CD4-positive, alpha-beta memory T cell (primary cell): Measurements from ENCODE around the gene PMPCA. TPM values are rescaled to one million over a fixed set of nuclear protein-coding genes. Genes with fewer than 3 reads are reported as not detected.

Source experiments
- CTCF ChIA-PET: fragments of 350-600 bp; sonication (Branson Sonifier 250); formaldehyde crosslinking; loops from one replicate; lab custom pipeline; 2021; ENCODE audit warnings: inconsistent platforms; ENCODE audit not compliant: partially characterized antibody; lab: Charles Lee
- POLR2A ChIA-PET: fragments of 350-600 bp; sonication (Branson Sonifier 250); formaldehyde crosslinking; loops from one replicate; lab custom pipeline; 2021; ENCODE audit not compliant: partially characterized antibody; lab: Charles Lee
- DNase-seq, 5 donors: peaks; one replicate each; pipeline versions ENCODE4 v3.0.0 to v3.0.0-alpha.2; 2020 to 2022; ENCODE audit warnings: mixed read lengths in 1 of 5
- H3K27ac ChIP-seq: one replicate; pipeline ENCODE4 v1.7.0; 2013; ENCODE audit warnings: low read depth, low read length
- H3K27me3 ChIP-seq: 2 replicates; pipeline ENCODE4 v1.7.0; 2013; ENCODE audit warnings: mild to moderate bottlenecking, low read length, moderate library complexity; ENCODE audit not compliant: insufficient read depth
- H3K36me3 ChIP-seq: 2 replicates; pipeline ENCODE4 v1.7.0; 2013; ENCODE audit warnings: mild to moderate bottlenecking, low read length, moderate library complexity; ENCODE audit not compliant: insufficient read depth
- H3K4me1 ChIP-seq: 2 replicates; pipeline ENCODE4 v1.7.0; 2013; ENCODE audit warnings: mild to moderate bottlenecking, low read length, moderate library complexity; ENCODE audit not compliant: insufficient read depth
- H3K4me3 ChIP-seq, 2 donors: one replicate each; pipeline ENCODE4 v1.7.0; 2013; ENCODE audit warnings: low read length in 2 of 2, mild to moderate bottlenecking in 1 of 2
- H3K9me3 ChIP-seq, 2 donors: one replicate each; pipeline ENCODE4 v1.7.0; 2013; ENCODE audit warnings: low read length in 2 of 2, control low read depth in 1 of 2; ENCODE audit not compliant: control insufficient read depth in 1 of 2
- H3K27ac Mint-ChIP-seq, 7 donors: one replicate each; pipeline ENCODE4 v1.8.0; 2020 to 2021; ENCODE audit warnings: mixed read lengths in 7 of 7, mild to moderate bottlenecking in 6 of 7, inconsistent platforms in 3 of 7, moderate library complexity in 3 of 7
- H3K27me3 Mint-ChIP-seq, 2 donors: one replicate each; pipeline ENCODE4 v1.8.0; 2020 to 2021; ENCODE audit warnings: mixed read lengths in 2 of 2
- H3K36me3 Mint-ChIP-seq, 2 donors: one replicate each; pipeline ENCODE4 v1.8.0; 2020 to 2021; ENCODE audit warnings: mixed read lengths in 2 of 2, inconsistent platforms in 1 of 2, mild to moderate bottlenecking in 1 of 2
- H3K4me1 Mint-ChIP-seq, 4 donors: one replicate each; pipeline ENCODE4 v1.8.0; 2020 to 2021; ENCODE audit warnings: mixed read lengths in 4 of 4, mild to moderate bottlenecking in 1 of 4
- H3K4me3 Mint-ChIP-seq, 8 donors: one replicate each; pipeline ENCODE4 v1.8.0; 2020 to 2021; ENCODE audit warnings: mixed read lengths in 8 of 8, mild to moderate bottlenecking in 7 of 8, moderate library complexity in 6 of 8, inconsistent platforms in 3 of 8
- H3K9me3 Mint-ChIP-seq, 8 donors: one replicate each; pipeline ENCODE4 v1.8.0; 2020 to 2021; ENCODE audit warnings: mixed read lengths in 8 of 8, mild to moderate bottlenecking in 5 of 8, inconsistent platforms in 3 of 8, moderate library complexity in 1 of 8
- intact Hi-C: fragments of 100-400 bp; cut with micrococcal nuclease; formaldehyde crosslinking; loops from one replicate; pipeline ENCODE4 v1.15.1; 2023
- polyA plus RNA-seq, 2 donors: library from polyadenylated mRNA; unstranded; fragments of 300-500 nt; fragmentation: Illumina TruSeq; gene quantifications; one replicate each; pipeline ENCODE4 v1.2.3, GENCODE V29; 2021
- total RNA-seq, 2 experiments: library from RNA; stranded (reverse); gene quantifications; one replicate each; pipeline ENCODE4 v1.2.3, GENCODE V29; 2021

PMPCA gene
- total and polyA plus RNA-seq, 4 experiments from 2014 or later = 44.2 to 73.3 (median 58.5) TPM

DNA sequence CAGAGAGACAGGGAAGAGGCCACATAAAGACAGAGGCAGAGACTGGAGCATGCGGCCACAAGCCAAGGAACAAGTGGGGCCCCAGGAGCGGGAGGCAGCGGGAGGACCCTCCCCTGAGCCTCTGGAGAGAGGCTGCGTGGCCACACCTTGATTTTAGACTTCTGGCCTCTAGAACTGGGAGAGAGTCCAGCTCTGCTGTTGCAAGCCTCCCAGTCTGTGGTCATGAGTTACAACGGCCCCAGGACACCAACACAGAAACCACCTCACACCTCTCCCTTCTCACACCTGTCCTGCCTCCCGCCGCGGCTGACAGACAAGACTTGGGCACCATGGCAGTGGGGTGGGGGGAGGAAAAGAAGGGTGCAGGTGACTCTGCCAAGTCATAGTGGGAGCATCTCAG lies 27.0 kb downstream of the PMPCA start:
- Histone ChIP-seq H3K9me3 (no peaks in the 10 kb centered on the region), H3K36me3 (peaks cover 12% of the 10 kb centered on the region), H3K27me3 (no peaks in the 10 kb centered on the region), H3K4me1 (peaks cover 29% of the 10 kb centered on the region), H3K4me3 (no peak overlapping the region), H3K27ac (peak overlapping the region; percentile 74)
- Mint-ChIP-seq H3K4me3 (peak overlapping the region; percentile 86 to 91 (median 88)), H3K4me1 (peaks cover 16 to 36% (median 23%) of the 10 kb centered on the region in 4 donors), H3K27ac (peak overlapping the region; percentile 72 to 95 (median 93)), H3K9me3 (no peaks in the 10 kb centered on the region), H3K36me3 (peaks cover 0 to 20% of the 10 kb centered on the region in 2 donors), H3K27me3 (no peaks in the 10 kb centered on the region)
- ChIA-PET POLR2A (interaction anchor here (2.4 kb wide), 1 partner anchor 28 kb away, joined by 16 read pairs; no protein-coding TSS in a partner anchor), CTCF (no interaction called here)
- intact Hi-C loops = no loop called here
- no peak for DNase-seq

DNA sequence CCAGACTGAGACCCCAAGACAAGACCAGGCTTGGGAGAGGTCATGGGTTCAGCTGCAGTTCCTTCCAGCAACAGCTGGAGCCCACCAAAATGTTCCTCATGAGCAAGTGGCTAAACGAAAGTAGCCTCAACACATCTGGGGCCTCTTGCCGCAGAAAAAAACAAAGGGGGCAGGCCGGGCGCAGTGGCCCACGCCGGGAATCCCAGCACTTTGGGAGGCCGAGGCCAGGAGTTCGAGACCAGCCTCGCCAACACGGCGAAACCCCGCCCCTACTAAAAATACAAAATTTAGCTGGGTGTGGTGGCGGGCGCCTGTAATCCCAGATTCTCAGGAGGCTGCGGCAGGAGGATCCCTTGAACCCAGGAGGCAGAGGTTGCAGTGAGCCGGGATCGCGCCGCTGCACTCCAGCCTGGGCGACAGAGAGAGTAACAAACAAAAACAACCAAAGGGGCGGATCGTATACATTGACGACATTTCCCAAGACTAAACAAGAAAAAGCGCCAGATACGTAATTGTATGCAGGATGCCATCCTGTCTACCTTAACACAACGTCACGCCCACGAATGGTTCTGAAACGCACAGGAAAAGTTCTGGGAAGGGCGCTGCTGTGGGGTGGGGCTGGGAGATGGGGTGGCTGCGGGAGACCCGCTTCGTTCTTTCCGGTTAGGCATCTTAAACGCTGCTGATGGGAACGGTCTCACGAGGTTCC lies 27.5 kb downstream of the PMPCA start:
- peak overlapping the region; percentile 87 to 95 (median 93) for H3K27ac Mint-ChIP-seq
- peak overlapping the region in 1 of 2 donors; percentile 66 for H3K4me3 ChIP-seq

DNA sequence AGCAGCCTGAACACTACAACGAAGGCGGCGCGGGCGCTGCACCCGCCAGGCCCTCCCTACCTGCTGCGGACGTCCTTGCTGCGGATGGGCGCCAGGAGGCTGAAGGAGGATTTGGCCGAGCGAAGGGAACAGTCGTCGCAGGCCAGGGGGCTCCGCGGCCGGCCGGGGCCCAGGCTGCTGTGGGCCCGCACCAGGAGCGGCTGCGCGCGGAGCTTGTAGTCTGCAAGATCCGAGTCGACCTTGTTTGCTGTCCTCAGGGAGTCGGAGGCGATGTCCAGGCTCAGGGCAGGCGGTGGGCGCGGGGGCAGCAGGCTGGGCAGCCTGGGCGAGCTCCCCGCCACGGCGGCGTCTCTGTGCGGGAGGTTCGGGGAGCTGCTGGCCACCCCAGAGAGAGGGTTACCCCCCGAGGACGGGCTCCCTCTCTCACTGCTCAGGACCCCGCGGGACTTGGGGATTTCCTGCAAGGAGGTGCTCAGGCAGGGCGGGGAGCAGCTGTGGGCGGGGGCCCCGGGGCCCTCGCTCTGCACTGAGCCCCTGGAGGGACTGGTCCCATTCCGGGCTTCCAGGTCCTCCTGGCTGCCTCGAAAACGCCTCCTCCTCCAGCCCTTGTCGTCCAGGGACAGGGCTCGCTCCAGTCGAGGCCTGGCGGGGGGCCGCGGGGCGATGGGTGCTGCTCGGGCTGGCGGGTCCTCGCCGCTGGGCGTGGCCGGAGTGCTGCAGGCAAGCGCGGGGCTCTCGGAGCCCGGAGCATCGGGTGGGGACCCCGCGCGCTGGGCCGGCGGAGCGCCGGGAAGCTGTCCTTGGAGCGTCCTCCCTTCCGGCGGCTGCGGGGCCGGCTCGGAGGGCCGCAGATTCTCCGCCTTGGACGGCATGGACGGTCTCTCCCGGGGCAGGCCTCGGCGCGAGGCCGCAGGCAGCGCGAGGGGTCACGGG lies 28.4 kb downstream of the PMPCA start:
- DNase-seq = peak; percentile 49 to 80 (median 58)
- H3K27me3 Mint-ChIP-seq = no peaks in the 10 kb centered on the region
- POLR2A ChIA-PET = interaction anchor here (0.8 to 2.4 kb wide), 4 partner anchors 30 to 76 kb away, joined by 4 to 16 read pairs (median 4); partner anchors contain the start of gene DNLZ
- intact Hi-C loops = loop anchor here (1.0 kb wide), 2 partner anchors 39 to 44 kb away; partner anchors contain the start of genes SEC16A and SNAPC4
- peaks cover 16 to 36% (median 23%) of the 10 kb centered on the region in 4 donors for H3K4me1 Mint-ChIP-seq
- CTCF ChIA-PET = interaction anchor here (1.0 to 1.1 kb wide), 3 partner anchors 20 to 36 kb away, joined by 3 to 5 read pairs (median 3); no protein-coding TSS in a partner anchor
- peaks cover 29% of the 10 kb centered on the region for H3K4me1 ChIP-seq
- H3K27ac ChIP-seq = peak overlapping the region; percentile 74
- peaks cover 0 to 1% (median 0%) of the 10 kb centered on the region in 8 donors for H3K9me3 Mint-ChIP-seq
- H3K36me3 ChIP-seq = peaks cover 15% of the 10 kb centered on the region
- peak overlapping the region in 1 of 2 donors; percentile 66 for H3K4me3 ChIP-seq
- H3K4me3 Mint-ChIP-seq = peak overlapping the region; percentile 86 to 91 (median 88)
- H3K27me3 ChIP-seq = no peaks in the 10 kb centered on the region
- no peaks in the 10 kb centered on the region for H3K9me3 ChIP-seq
- H3K27ac Mint-ChIP-seq = peak overlapping the region; percentile 87 to 95 (median 93)
- H3K36me3 Mint-ChIP-seq = peaks cover 0 to 29% of the 10 kb centered on the region in 2 donors

More for the DNA sequence above, 27.5 kb downstream of the PMPCA start:
- POLR2A ChIA-PET = interaction anchor here (0.8 to 2.4 kb wide), 4 partner anchors 29 to 75 kb away, joined by 4 to 16 read pairs (median 4); partner anchors contain the start of gene DNLZ
- intact Hi-C loops = no loop called here
- Mint-ChIP-seq H3K4me3 (peak overlapping the region; percentile 86 to 91 (median 88)), H3K9me3 (no peaks in the 10 kb centered on the region), H3K4me1 (peaks cover 16 to 36% (median 23%) of the 10 kb centered on the region in 4 donors), H3K36me3 (peaks cover 0 to 25% of the 10 kb centered on the region in 2 donors), H3K27me3 (no peaks in the 10 kb centered on the region)
- Histone ChIP-seq H3K27ac (peak overlapping the region; percentile 74), H3K36me3 (peaks cover 15% of the 10 kb centered on the region), H3K27me3 (no peaks in the 10 kb centered on the region), H3K9me3 (no peaks in the 10 kb centered on the region), H3K4me1 (peaks cover 29% of the 10 kb centered on the region)
- CTCF ChIA-PET = interaction anchor here (1.0 to 1.1 kb wide), 3 partner anchors 21 to 35 kb away, joined by 3 to 5 read pairs (median 3); no protein-coding TSS in a partner anchor
- DNase-seq = peak; percentile 16 to 67 (median 24)

DNA sequence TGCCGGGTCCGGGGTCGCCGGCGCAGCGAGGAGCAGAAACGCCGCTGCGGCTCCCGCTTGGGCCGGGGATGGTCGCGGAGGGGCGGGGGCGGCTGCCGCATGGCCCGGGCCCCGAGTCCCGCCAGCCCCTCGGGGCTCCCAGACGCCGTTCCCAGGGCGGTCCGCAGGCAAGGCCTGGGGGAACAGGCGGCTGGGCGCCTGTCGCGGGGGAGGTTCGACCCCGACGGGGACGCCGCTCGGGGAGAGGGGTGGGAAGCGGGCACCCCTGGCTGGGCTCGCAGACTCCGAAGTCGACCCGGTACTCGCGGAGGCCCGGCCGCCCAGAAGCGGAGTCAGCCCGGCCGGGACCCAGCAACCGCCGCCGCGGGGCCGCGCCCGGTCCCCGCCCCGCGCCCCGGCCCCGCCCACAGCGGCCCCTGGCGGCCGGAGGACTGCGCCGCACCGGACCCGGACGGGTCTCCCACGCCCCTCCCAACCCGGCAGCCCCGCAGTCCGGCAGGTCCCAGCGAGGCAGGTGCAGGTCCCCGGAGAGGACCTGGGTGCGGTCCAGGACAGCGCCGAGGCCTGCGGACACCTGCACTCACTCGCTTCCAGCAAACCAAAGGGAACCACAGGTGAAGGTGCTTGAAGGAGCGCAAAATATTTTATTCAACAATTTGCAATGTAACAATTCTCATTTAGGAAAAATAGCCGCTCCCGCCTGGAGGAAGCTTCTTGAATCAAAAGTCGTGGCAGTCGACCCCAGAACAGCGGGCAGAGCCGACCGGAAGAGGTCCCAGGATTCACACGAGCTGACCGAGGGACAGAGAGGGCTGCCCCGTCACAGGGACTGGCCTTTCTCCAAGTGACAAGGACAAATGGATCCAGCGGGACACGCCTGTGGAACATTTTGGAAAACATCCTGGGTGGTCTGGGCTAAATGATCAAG lies 29.3 kb downstream of the PMPCA start, which contains the start of gene INPP5E:
INPP5E (minus strand) TSS at position 365 of the 928 bp plus-strand sequence. CDS start 426 bp downstream, outside the sequence.
- H3K36me3 Mint-ChIP-seq = peaks cover 2 to 34% of the 10 kb centered on the region in 2 donors
- Histone ChIP-seq H3K4me1 (peaks cover 29% of the 10 kb centered on the region), H3K27ac (peak within 1 kb of the TSS; percentile 74), H3K4me3 (peak within 1 kb of the TSS in 1 of 2 donors; percentile 66), H3K36me3 (peaks cover 17% of the 10 kb centered on the region), H3K27me3 (no peaks in the 10 kb centered on the region), H3K9me3 (no peaks in the 10 kb centered on the region)
- DNase-seq = peak; percentile 69 to 89 (median 83)
- peak within 1 kb of the TSS; percentile 86 to 91 (median 88) for H3K4me3 Mint-ChIP-seq
- CTCF ChIA-PET = interaction anchor here (1.0 to 1.2 kb wide), 2 partner anchors 40 to 77 kb away, joined by 3 read pairs; no protein-coding TSS in a partner anchor
- no peaks in the 10 kb centered on the region for H3K27me3 Mint-ChIP-seq
- POLR2A ChIA-PET = interaction anchor here (1.1 to 2.4 kb wide), 4 partner anchors 30 to 77 kb away, joined by 3 to 16 read pairs (median 4); partner anchors contain the start of gene DNLZ
- peaks cover 16 to 36% (median 25%) of the 10 kb centered on the region in 4 donors for H3K4me1 Mint-ChIP-seq
- H3K27ac Mint-ChIP-seq = peak within 1 kb of the TSS in 6 of 7 donors; percentile 66 to 95 (median 91)
- intact Hi-C loops = loop anchor here (1.0 kb wide), 2 partner anchors 39 to 44 kb away; partner anchors contain the start of genes SEC16A and SNAPC4
- peaks cover 0 to 1% (median 0%) of the 10 kb centered on the region in 8 donors for H3K9me3 Mint-ChIP-seq

DNA sequence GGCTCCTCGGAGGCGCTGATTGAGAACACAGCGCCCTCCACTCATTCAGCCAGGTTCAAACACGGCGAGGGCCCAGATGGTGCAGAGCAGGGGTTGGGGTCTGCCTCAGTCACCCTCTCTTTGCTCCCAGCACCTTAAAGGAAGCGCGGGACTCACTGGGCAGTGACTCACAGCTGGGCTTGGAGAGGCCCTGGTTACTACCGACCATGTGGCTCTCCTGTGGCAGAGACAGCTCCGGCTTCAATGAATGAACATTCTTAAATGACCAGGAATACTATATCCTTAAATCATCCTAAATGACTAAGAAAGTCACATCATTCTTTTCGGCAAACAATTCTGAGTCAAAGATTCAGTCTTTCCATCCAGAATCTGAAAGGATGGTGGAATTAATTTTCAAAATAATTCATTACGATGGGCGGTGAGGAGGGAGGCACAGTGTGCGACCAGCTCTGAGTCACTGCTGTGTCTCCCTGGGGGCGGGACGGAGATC lies 30.8 kb downstream of the PMPCA start:
- Mint-ChIP-seq H3K4me1 (peaks cover 14 to 28% (median 22%) of the 10 kb centered on the region in 4 donors), H3K27ac (peak overlapping the region in 5 of 7 donors; percentile 17 to 71 (median 61)), H3K36me3 (peaks cover 2 to 37% of the 10 kb centered on the region in 2 donors), H3K9me3 (peaks cover 0 to 1% (median 0%) of the 10 kb centered on the region in 8 donors), H3K27me3 (no peaks in the 10 kb centered on the region), H3K4me3 (peak overlapping the region in 5 of 8 donors; percentile 3 to 71 (median 17))
- Histone ChIP-seq H3K9me3 (no peaks in the 10 kb centered on the region), H3K36me3 (peaks cover 28% of the 10 kb centered on the region), H3K27ac (no peak overlapping the region), H3K27me3 (no peaks in the 10 kb centered on the region), H3K4me1 (peaks cover 28% of the 10 kb centered on the region), H3K4me3 (no peak overlapping the region)
- ChIA-PET CTCF (interaction anchor here (1.2 to 1.7 kb wide), 2 partner anchors 37 to 39 kb away, joined by 3 to 5 read pairs; no protein-coding TSS in a partner anchor), POLR2A (interaction anchor here (0.7 kb wide), 1 partner anchor 78 kb away, joined by 3 read pairs; no protein-coding TSS in a partner anchor)
- intact Hi-C loops = no loop called here
- DNase-seq = no peak
